ENCODE data around the gene FOCAD.

FOCAD gene

DNA sequence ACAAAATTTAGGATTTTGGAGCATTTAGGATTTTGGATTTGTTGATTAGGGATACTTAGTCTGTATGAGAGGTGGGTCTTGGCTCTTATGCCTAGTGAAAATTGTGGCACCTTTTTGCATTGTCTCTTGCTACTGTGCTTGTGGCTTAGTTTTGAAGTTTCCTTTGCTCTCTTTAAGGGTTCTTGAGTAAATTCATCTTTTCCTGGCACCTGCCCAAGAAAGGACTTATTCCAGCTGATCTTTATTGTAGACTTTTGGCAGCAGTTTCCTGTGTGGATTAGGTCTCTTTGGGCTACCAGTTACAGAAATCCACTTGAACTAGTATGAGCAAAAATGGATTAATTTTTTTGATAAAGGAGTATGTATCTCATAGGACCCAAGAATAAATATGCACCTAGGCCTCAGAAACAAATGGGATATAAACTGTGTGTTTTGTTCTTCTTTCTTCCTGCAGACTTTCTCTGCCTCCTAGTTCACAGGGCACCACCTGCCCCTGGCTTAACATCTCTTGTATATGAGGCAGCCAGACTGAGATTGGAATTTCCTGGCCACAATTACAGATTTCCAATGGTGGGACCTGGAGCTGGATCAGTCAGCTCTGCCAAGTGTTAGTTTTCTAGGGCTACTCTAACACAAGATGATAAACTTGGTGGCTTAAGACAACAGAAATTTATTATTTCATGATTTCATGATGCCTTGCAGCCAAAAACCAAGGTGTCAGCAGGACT is 44.6 kb downstream of the FOCAD start:
- no peak for DNase-seq (ENCODE audit: low read depth in 2 of 2, low spot score in 1 of 2)

DNA sequence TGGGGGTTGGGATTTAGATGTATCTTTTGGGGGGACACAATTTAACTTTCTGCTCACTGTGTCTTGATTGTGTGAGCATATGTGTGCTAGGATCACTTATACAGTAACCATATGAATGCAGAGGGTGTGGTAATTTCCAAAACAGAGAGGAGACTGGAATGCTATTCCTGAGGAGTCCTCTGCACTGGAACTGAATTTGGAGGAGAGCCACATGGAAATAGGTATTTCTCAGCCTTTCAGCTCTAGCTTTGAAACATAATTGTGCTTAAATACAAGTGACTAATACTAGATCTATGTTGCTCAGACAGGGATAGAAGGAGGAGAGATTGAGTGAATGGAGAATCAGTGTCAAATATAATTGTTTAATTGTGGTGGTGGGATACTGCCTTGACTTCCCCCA is 45.5 kb downstream of the FOCAD start:
- no peak for DNase-seq (ENCODE audit: low read depth in 2 of 2, low spot score in 1 of 2)

DNA sequence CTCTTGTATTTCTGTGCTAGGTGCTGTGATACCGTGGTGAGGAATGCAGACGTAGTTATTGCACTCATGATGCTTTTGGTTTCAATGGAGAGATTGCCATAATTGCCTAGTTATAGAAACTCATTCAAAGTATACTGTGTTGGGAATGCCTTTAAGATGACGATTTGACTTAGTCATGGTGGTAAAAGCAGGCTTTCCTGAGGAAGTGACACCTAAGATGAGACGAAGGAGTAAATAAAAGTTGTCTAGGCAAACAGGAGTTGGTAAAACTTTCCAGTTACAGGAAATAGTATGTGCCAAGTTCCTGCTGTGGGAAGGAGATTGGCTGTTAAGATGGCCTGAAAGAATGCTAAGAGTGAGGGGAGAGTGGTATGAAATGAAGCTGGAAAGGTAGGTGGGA is 48.1 kb downstream of the FOCAD start:
- DNase-seq (ENCODE audit: low read depth in 2 of 2, low spot score in 1 of 2) = no peak

DNA sequence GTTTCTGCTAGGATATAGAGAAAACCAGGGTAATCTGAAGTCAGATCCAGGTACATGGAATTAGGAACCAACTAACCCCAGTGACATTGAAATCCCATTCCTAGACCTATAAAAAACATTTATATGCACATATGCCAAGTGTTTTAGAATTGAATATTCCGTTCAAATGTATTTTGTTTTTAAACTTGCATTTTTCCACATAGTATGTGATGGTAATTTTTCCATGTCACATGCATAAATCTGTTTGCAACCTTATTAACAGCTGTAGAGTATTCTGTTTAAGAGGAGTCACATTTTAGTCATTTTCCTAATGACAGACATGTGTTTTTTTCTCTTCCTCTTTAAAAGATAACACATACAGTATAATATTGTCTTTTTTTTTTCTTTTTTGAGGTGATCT is 50.2 kb downstream of the FOCAD start:
- no peak for DNase-seq (ENCODE audit: low read depth in 2 of 2, low spot score in 1 of 2)

DNA sequence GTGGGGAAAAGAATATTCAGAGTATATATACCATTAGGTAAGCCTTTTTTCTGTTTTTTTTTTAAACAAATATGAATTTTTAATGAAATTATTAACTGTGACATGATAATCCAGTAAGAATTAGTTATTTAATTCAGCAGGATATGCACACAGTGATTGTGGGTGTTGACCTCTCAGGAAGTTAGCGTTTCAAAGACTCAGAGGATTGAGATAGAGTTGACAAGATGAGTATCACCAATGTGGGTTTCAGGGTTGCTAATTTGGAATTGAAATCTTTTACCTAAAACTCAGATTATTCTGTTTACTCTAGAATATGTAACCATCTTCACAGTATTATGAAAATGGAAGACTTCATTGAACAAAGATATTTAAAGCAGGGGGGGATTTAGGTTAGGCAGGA is 56.2 kb downstream of the FOCAD start:
- DNase-seq (ENCODE audit: low read depth in 2 of 2, low spot score in 1 of 2) = no peak

DNA sequence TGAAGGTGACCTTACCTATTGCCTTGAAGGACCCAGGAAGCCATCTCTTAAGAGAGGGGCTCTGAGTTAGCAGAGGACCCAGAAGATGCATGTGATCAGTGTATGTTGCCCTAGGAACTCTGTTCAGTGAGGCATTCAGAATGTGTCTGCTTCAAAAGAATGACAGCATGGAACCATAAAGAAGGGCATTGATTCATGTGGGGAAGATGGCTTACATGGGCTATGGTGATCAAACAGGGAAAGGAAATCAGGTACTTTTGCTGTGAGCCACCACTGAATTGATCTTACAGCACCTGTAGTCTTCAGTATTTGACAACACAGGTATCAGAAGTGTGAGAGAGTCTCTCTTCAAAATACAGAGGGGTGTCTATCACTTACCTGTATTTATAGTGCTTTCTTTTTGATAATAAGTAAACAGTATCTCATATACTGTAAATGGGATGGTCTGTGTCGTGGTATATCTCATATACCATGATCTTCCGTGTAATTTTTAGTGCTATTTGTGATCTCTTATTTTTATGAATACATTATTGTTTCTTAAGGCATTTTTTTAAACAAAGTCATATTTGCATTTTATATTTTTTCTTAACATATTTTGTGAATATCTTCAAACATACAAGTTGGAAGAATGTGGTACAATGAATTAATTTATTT is 57.0 kb downstream of the FOCAD start:
- no peak for DNase-seq (ENCODE audit: low read depth in 2 of 2, low spot score in 1 of 2)

DNA sequence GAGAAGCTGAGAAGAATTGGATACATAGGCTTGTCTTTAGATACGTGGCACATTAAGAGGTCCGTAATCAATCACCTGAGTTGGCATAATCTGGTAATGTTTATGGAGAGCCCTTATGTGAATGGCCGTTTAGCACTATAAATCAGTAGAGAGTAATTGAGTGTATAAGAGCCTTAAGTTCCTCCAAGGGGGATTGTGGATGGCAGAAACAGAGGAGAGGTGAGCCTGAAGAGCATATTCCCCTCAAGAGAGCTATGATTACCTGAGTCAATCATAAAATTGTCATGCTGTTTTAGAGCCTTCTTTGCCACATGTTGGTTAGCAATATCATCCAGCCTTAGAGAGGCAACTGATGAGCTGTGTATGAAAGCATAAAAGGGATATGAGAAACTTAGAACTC is 58.8 kb downstream of the FOCAD start:
- no peak for DNase-seq (ENCODE audit: low read depth in 2 of 2, low spot score in 1 of 2)

DNA sequence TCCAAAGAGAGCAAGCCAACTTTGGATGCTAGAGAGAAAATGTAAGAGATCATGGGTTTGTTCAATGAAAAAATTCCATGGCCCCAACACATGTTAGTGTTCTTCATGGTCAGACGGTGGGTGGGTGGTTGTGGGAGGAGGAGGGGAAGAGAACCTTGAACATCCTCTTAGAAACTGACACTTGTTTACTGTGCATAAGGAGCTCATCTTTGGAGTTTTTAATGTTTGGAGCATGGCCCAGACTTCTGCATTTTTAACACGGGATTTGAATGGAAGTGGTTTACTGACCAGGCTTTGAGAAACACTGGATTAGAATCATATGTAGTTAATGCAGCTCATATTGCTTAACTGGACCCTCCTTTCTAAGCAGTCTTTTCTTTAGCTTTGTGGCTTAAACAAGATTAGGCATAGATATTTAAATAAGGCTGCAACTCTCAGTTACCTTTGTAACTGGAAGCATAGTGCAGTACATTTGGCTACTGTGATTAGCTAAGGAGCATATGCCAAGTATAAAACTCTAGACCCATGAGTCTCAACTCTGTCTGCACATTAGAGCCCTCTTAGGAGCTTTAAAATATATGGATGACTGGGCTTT is 60.1 kb downstream of the FOCAD start:
- no peak for DNase-seq (ENCODE audit: low read depth in 2 of 2, low spot score in 1 of 2)

DNA sequence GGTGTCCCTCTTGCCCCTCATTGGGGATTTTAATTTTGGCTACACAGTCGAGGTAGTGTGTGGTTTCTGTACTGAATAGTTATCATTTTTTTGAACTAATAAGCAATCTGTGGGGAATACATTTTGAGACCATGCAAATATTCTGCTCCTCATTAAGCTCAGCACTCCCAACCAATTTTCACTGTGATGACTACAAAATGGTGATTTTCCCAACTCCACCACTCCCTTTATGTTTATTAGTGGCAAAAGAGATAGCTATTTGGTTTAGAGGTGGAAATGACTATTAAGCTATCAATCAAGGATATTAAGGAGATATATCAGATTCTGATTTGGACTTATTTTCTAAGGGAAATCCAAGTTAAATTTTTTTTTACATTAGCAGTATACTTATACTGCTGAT is 62.9 kb downstream of the FOCAD start:
- no peak for DNase-seq (ENCODE audit: low read depth in 2 of 2, low spot score in 1 of 2)

DNA sequence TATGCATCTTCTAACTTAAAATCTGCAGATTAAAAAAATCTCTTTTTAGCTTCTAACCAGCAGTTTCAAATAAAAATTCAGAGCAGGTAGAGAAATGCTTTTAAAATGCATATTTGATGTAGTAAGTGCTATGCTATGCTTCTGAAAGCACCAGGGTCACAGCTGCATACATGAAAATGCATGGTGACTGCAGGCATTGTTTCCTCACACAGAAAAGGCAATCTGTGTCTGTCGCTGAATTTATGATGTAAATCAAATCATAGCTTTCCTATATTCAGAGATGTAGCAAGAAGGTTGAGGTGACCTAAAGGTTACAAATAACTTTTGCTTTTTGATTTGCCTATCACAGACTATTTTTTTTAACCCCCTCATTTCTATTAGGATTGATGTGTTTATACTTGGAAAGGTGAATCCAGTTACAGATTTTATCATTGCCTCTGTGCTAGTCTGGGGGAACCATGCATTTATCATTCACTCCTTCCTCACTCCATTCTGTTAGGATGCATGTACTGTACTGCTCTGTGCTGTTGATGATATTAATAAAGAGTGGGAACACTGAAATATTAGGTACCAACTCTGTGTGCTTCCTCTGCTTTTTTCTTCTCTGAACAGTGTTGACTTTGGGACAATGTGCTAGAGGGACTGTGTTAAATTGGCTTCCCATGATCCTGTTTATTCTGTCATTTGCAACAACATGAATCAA is 65.6 kb downstream of the FOCAD start:
- no peak for DNase-seq (ENCODE audit: low read depth in 2 of 2, low spot score in 1 of 2)

DNA sequence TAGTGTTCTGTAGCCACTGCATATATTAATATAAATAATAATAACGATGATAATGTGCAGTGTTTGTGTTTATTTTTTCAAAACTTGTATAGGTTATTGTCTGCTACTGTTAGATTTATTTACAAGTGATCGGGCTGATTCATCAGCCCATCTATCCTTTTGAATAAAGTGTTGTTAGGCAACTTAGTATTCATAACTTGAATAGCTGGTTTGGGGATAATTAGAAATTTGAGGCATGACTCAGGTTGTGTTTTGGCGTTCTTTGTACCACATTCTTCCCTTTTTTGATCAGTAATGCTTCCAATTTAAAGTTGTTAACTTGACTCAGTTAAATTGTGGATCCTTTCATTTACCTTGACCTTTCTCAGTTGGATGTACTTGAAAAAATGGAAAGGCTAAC is 69.7 kb downstream of the FOCAD start:
- DNase-seq (ENCODE audit: low read depth in 2 of 2, low spot score in 1 of 2) = no peak

DNA sequence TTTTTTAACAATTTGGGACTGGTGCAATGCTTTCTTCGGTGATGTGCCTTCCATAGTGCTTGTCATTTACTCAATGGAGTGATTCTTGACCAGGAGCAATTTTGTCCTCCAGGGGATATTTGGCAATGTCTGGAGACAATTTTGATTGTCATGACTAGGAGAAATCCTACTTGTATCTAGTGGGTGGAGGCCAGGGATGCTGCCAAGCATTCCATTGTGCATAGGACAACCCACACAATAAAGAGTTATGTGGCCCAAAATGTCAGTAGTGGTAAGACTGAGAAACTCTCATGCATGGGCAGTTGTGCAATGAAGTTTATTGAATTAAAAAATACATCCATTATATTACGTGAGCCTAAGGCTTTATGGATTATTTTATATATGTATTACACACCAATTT is 70.5 kb downstream of the FOCAD start:
- no peak for DNase-seq (ENCODE audit: low read depth in 2 of 2, low spot score in 1 of 2)

DNA sequence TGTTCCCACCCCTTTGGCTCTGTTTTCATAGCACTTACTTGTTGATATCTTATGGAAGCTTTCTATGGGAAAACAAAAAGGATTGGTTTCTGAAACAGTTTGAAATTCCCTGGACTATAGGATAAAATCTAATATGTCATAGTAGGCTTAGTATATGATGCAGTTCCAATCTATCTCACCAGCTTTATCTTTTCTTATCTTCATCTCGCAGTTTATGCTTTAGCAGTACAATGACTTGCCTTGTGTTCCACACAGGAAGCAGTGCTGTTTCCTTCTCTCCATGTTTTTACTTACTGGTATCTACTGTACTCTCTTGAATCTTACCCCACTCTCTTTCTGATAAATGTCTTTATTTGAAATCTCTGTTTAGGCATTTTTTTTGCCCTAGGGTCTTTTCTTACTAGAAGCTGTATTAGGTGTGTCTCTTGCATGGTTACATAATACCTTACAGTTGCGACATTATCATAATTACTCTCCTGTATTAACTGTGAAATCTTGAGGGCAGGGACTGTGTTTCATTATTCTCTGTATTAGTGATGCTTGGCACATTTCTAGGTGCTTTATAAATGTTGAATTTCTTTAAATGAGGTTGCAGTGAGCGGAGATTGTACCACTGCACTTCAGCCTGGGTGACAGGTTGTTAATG is 76.3 kb downstream of the FOCAD start:
- no peak for DNase-seq (ENCODE audit: low read depth in 2 of 2, low spot score in 1 of 2)

DNA sequence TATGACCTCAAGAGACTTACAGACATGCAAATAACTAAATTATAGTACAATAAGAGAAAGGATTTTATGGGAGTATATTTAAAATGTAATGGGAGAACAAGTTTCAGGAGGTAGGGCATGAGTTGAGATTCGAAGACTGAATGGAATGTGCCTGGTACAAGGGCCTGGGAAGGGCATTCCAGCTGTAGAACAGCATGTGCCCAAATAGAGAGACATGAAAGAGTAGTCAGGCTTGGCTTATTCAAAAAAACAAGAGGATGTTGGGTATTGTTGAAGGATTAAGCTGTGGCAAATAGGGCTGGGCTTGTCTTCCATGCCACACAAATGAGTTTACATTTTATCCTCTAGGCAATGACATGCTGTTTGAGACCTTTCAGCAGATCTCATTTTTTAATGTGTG is 86.9 kb downstream of the FOCAD start:
- no peak for DNase-seq (ENCODE audit: low read depth in 2 of 2, low spot score in 1 of 2)

DNA sequence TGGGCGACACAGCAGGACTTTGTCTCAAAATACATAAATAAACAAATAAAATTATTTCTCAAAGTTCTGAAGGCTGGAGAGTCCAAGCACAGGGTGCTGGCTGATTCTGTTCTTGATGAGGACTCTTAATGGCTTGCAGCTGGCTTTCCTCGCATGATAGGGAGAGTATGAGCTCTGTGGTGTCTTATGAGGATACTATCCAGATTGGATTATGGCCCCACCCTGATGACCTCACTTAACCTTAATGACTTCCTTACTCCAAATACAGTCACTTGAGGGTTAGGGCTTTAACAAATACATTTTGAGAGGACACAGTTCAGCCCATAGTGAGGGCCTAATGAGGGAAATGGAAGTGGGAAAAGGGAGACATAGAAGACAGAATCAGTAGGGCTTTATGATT is 87.7 kb downstream of the FOCAD start:
- no peak for DNase-seq (ENCODE audit: low read depth in 2 of 2, low spot score in 1 of 2)

DNA sequence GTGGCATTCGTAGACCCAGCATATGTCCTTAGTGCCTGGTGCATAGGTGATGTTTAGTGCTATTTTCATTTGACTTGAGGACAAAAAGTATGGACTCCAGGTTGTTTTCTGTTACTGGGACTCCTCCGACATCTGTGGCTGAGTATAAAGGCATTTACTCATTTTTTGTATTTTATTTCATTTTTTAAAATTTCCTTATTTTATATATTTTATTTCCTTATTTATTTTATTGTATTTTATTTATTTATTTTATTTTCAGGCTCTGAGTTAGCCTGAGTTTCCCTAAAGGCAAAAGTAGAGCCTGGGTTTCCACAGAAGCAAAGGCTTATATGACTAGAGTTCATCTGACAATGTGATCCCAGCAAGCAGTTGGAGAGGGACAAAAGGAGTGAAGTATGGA is 91.6 kb downstream of the FOCAD start:
- no peak for DNase-seq (ENCODE audit: low read depth in 2 of 2, low spot score in 1 of 2)

DNA sequence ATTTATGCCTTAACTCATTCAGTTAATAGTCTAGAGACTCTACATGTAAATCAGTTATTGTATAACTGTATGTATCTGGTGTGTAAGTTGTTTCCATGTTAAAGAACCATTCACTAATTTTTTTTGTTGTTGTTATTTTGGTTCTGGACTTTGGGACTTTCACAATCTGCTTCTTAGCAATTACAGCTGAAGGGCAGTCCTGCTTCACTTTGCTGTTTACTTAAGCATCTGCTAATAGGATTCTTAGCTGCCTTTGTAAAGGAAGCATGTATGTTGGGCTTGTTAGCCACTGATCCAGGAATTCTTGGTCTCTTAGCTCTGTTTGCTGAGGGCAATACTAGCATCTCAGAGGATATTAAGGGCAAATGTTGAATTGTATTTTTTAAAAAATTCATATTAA is 97.0 kb downstream of the FOCAD start:
- no peak for DNase-seq (ENCODE audit: low read depth in 2 of 2, low spot score in 1 of 2)

DNA sequence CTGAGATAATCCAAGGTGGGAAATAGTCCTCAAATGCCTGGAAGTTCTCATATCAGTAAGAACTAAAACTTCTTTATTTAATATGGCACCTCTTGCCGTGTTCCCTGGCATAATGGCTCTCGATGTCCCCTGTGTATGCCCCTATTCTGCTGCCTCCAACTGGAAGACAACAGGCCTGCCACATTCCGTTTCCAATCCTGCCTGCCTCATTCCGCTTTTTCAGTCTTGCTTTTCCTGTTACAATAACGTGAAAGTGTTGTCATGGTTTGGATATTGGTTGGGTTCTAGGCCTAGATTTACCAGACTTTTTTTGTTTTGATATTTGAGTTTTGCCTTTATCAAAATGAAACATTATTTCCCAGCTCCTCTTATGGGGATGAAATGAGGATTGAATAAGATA is 98.2 kb downstream of the FOCAD start:
- DNase-seq (ENCODE audit: low read depth in 2 of 2, low spot score in 1 of 2) = no peak

DNA sequence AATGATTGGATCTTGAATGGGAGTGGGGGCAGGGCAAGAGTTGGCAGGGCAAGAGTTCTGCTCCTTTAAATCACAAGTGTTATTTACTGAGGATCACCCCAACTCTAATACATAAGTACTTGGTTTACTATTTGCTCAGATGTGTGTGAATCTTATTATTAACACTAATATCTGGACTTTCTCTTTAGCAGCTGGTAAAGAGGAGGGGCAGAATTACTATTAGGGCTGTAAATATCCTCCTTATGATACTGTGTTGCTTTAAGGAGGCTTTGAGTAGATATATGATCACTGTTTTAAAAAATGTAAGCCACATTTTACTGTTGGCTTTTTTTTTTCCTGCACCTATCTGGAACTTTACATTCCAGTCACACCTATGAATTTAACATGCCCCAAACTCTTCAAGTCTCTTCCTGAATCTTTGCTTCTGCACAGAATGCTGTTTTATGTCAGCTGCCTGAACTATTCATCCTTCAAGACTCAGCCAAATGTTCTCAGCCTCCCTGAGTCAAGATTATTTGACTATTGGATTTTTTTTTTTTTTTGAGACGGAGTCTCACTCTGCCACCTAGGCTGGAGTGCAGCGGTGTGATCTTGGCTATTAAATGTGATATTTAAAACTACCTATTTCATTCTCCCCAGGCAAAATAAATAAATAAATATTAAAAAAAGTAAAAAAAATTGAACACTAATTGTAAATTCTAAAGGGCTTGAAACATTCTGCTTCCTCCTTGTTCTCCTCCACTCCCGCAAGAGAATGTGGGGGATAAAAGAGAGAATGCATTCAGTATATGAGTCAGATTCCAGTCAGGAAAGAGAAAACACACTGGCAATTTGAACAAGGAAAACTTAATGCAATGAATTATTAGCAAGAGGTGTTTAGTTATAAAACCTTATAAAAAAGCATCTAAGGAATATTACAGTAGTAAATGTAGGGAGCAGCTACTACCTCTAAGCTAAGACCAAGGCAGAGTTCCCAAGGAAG is 99.3 kb downstream of the FOCAD start:
- no peak for DNase-seq (ENCODE audit: low read depth in 2 of 2, low spot score in 1 of 2)

DNA sequence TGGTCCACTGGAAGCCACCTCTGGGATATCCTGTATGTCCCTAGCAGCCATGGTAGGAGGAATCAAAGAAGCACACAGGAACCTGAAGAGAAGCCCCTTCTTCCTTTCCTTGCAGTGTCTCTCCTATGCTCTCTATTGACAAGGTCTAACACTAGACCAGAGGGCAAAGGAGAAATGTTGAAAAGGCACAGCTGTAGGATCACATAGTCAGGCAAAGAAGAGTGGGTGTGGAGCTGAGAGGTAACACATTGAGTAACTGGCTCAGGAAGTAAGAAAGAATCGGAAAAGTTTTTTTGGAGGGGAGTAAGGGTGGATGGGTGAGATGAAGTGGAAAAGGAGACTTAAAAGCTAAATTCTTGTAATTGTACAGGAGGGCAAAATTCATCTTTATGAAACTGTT is 100.1 kb downstream of the FOCAD start:
- no peak for DNase-seq (ENCODE audit: low read depth in 2 of 2, low spot score in 1 of 2)

DNA sequence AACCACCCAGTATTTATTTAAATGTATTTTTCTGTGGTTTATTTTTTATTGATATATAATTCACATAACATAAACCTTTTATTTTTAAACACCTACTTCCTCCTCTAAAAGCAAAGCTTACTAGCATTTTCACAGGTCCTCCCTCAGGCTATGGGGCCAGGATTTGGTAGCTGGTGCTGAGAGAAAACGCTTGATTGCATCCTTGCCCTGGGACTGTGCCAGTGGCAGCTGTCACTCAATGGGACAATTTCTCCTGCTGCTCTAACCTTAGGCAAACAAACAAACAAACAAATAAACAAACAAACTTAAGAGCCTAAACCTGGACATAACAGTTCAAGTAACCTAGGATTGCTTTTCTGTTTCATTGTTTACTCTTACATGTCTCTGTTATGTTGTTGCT is 102.7 kb downstream of the FOCAD start:
- DNase-seq (ENCODE audit: low read depth in 2 of 2, low spot score in 1 of 2) = no peak

Data from stimulated activated CD8-positive, alpha-beta memory T cell treated with anti-CD3 and anti-CD28 coated beads, Interleukin-4, amount 100 ng/mL, for 4 hours (primary cell).